Right lobe of liver (tissue), 6 donors: ENCODE data around the gene NPR1. TPM values are rescaled to one million over a fixed set of nuclear protein-coding genes. Genes with fewer than 3 reads are reported as not detected.
"Not testable (repeated sequence)": the region's sequence is repeated elsewhere in the genome, so short reads cannot be mapped to it uniquely, and the experiment has no call there.

Experiments
- ATAC-seq, 4 donors: fragments of 200-7000 bp; cut with Tn5 transposase; one replicate each; pipeline ENCODE4 v1.9.1; 2020; ENCODE audit warnings: mild to moderate bottlenecking in 4 of 4, moderate library complexity in 4 of 4
- DNase-seq, 3 donors: peaks; one replicate each; pipeline ENCODE4 v3.0.0-alpha.2; 2020
- H3K27ac ChIP-seq, 3 donors: fragments of 200-600 bp; one replicate each; pipeline ENCODE4 v1.8.0; 2022
- H3K27me3 ChIP-seq, 2 donors: fragments of 200-600 bp; one replicate each; pipeline ENCODE4 v1.8.0; 2022
- H3K36me3 ChIP-seq, 4 donors: fragments of 200-600 bp; sonication (generic) in 1 of 4; one replicate each; pipeline versions ENCODE4 v1.5.1 to v1.8.0; 2017 to 2022; ENCODE audit warnings: control low read depth in 1 of 4
- H3K4me1 ChIP-seq, 4 donors: fragments of 200-600 bp; sonication (generic) in 1 of 4; one replicate each; pipeline versions ENCODE4 v1.5.1 to v1.8.0; 2017 to 2022; ENCODE audit warnings: control low read depth in 1 of 4
- H3K4me3 ChIP-seq, 3 donors: fragments of 200-600 bp; one replicate each; pipeline ENCODE4 v1.8.0; 2022
- H3K9me3 ChIP-seq, 4 donors: fragments of 200-600 bp; sonication (generic) in 1 of 4; one replicate each; pipeline versions ENCODE4 v1.5.1 to v1.8.0; 2017 to 2022; ENCODE audit warnings: control low read depth in 1 of 4
- CTCF ChIP-seq, 4 donors: fragments of 200-600 bp in 3 of 4; fragments of 450-650 bp in 1 of 4; IDR thresholded peaks; one replicate each; pipeline versions ENCODE4 v1.5.1 to v1.8.0; 2016 to 2022; ENCODE audit warnings: antibody characterized with exemption in 4 of 4, mild to moderate bottlenecking in 2 of 4
- POLR2A ChIP-seq: fragments of 450-650 bp; IDR thresholded peaks from one replicate; pipeline ENCODE4 v1.6.1; 2017; ENCODE audit warnings: antibody characterized with exemption, mild to moderate bottlenecking
- WGBS: methylation state at CpG from one replicate; pipeline ENCODE4 v1.1.6; 2018; ENCODE audit warnings: low coverage, low lambda C conversion rate; ENCODE audit not compliant: insufficient coverage; ENCODE audit errors: missing lambda C conversion rate; 5-methylcytosine and 5-hydroxymethylcytosine counted together
- intact Hi-C, 2 donors: fragments of 100-400 bp; cut with DNase I; formaldehyde crosslinking; loops; one replicate each; pipeline versions ENCODE4 v1.11.2 to v1.14.1; 2022
- total RNA-seq, 6 experiments: library from RNA; depleted of rRNA in 2 of 6; stranded (reverse); fragments of >200 nt in 2 of 6; fragmentation: NEBNext Ultra II Directional in 3 of 6; extraction: Animal tissue kit (Norgen Biotek cat#: 25700) in 3 of 6; gene quantifications; one replicate each; pipeline versions ENCODE4 v1.1.0 to v1.2.4, GENCODE V29; 2016 to 2023
- donor health status: DM: no; HTN: yes; CAD: no.
- donor health status: DM: no; HTN: no; CAD: no.
- donor health status: DM: no; HTN: no; CAD: no.
- donor health status: DM: no; HTN: yes; CAD: no.
- donor health status: DM: no; HTN: yes; CAD: no.

The NPR1 gene
- total RNA-seq, 6 experiments from 2014 or later, result 5.0 to 14.4 (median 5.7) TPM

GRCh38 chr1:153636312-153636711 lies 42.2 kb upstream of the NPR1 start:
- ATAC-seq, result no peak
- WGBS, result 56% methylated on average over 4 of the region's 9 CpGs

GRCh38 chr1:153638261-153638660 lies 40.2 kb upstream of the NPR1 start:
- Histone ChIP-seq H3K4me3 (no peak overlapping the region), H3K4me1 (peaks cover 0 to 16% (median 0%) of the 10 kb centered on the region in 4 donors), H3K36me3 (peaks cover 8 to 72% (median 52%) of the 10 kb centered on the region in 4 donors), H3K27ac (no peak overlapping the region), H3K27me3 (no peaks in the 10 kb centered on the region), H3K9me3 (no peaks in the 10 kb centered on the region)
- ATAC-seq (no peak), DNase-seq (peak in 1 of 3 donors; percentile 4)
- TF ChIP-seq CTCF (IDR thresholded peaks at IDR 0.05), result no peak
- TF ChIP-seq POLR2A, result no peak
- WGBS, result 76% methylated on average over 6 of the region's 6 CpGs
- intact Hi-C loops, result no loop called here

More at GRCh38 chr1:153636312-153636711, 42.2 kb upstream of the NPR1 start:
- no peak for TF ChIP-seq POLR2A
- no peak for TF ChIP-seq CTCF (IDR thresholded peaks at IDR 0.05)
- Histone ChIP-seq H3K27ac (no peak overlapping the region), H3K27me3 (no peaks in the 10 kb centered on the region), H3K4me1 (peaks cover 0 to 12% (median under 1%) of the 10 kb centered on the region in 4 donors), H3K4me3 (no peak overlapping the region), H3K9me3 (no peaks in the 10 kb centered on the region), H3K36me3 (peaks cover 0 to 53% (median 35%) of the 10 kb centered on the region in 4 donors)
- intact Hi-C loops, result no loop called here
- no peak for DNase-seq

GRCh38 chr1:153639280-153639679 lies 39.2 kb upstream of the NPR1 start:
- intact Hi-C loops, result no loop called here
- Histone ChIP-seq H3K36me3 (peaks cover 8 to 77% (median 56%) of the 10 kb centered on the region in 4 donors), H3K27ac (no peak overlapping the region), H3K27me3 (no peaks in the 10 kb centered on the region), H3K9me3 (no peaks in the 10 kb centered on the region), H3K4me3 (no peak overlapping the region), H3K4me1 (peaks cover 0 to 25% (median 6%) of the 10 kb centered on the region in 4 donors)
- DNase-seq (peak in 1 of 3 donors; percentile 2), ATAC-seq (no peak)
- WGBS, result 89% methylated on average over 3 of the region's 3 CpGs
- TF ChIP-seq POLR2A (no peak), CTCF (IDR thresholded peaks at IDR 0.05) (no peak)

- not testable (repeated sequence) for H3K27ac ChIP-seq, H3K27me3 ChIP-seq, DNase-seq, ATAC-seq, H3K4me3 ChIP-seq, H3K9me3 ChIP-seq
- peaks cover 8 to 86% (median 62%) of the 10 kb centered on the region in 4 donors for H3K36me3 ChIP-seq
- H3K4me1 ChIP-seq, result peaks cover 0 to 24% (median 8%) of the 10 kb centered on the region in 4 donors
- intact Hi-C loops, result loop anchor here in 1 of 2 donors (10.0 kb wide), 1 partner anchor 65 kb away; no protein-coding TSS in a partner anchor
- 89% methylated on average over 4 of the region's 5 CpGs for WGBS
Observed at GRCh38 chr1:153640213-153640612, 38.3 kb upstream of the NPR1 start.

- Histone ChIP-seq H3K27me3 (no peaks in the 10 kb centered on the region), H3K4me1 (peaks cover 0 to 18% (median 8%) of the 10 kb centered on the region in 4 donors), H3K9me3 (no peaks in the 10 kb centered on the region), H3K4me3 (no peak overlapping the region), H3K27ac (no peak overlapping the region), H3K36me3 (peaks cover 8 to 92% (median 68%) of the 10 kb centered on the region in 4 donors)
- intact Hi-C loops, result loop anchor here in 1 of 2 donors (10.0 kb wide), 1 partner anchor 66 kb away; no protein-coding TSS in a partner anchor
- 66% methylated on average over 6 of the region's 6 CpGs for WGBS
- no peak for ATAC-seq
- no peak for DNase-seq
- no peak for TF ChIP-seq CTCF (IDR thresholded peaks at IDR 0.05)
Observed at GRCh38 chr1:153640861-153641260, 37.6 kb upstream of the NPR1 start.
